ENCODE measurements around the gene RAB17.

DNA sequence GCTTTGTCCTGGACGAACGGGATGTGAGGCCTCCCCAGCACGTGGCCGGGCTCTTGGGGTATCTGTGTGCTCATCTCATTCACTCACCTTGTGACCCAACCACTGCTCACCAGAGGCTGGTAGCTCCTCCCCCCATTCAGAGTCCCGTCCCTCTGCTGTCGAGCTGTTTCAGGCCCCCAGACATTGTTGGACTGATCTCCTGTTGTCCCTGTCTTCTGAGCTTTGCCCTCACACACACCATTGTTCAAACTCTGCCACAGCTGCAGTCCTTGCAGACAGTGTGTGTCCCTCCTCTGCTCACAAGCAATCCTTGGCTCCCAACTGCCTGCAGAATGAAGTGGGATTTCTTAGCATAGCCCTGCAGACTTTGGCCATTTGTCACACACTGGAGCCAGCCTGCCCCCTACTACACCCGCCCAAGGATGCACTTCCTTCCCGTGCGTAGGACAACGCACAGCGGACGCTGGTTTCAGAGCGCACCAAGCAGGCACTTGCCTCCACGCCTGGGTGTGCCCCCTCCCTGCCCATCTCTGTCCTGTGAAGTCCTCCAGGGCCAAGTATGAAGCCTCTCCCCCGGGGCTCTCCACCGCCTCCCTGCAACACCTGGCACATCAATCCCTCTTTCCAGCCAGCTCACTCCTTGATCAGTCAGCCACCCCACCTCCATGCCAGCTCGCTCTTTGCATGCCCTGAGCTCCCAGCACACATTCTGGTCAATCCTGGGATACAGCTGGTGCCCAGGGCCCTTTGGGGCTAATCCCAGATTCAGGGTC, 40.7 kb downstream of the RAB17 start:
- TF ChIP-seq, protein P1, sequence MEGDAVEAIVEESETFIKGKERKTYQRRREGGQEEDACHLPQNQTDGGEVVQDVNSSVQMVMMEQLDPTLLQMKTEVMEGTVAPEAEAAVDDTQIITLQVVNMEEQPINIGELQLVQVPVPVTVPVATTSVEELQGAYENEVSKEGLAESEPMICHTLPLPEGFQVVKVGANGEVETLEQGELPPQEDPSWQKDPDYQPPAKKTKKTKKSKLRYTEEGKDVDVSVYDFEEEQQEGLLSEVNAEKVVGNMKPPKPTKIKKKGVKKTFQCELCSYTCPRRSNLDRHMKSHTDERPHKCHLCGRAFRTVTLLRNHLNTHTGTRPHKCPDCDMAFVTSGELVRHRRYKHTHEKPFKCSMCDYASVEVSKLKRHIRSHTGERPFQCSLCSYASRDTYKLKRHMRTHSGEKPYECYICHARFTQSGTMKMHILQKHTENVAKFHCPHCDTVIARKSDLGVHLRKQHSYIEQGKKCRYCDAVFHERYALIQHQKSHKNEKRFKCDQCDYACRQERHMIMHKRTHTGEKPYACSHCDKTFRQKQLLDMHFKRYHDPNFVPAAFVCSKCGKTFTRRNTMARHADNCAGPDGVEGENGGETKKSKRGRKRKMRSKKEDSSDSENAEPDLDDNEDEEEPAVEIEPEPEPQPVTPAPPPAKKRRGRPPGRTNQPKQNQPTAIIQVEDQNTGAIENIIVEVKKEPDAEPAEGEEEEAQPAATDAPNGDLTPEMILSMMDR (IDR thresholded peaks at IDR 0.05 in 2 of 3, conservative IDR thresholded peaks at IDR 0.05 in 1 of 3; ENCODE audit: borderline replicate concordance in 1 of 3, insufficient read depth in 1 of 3, low read depth in 2 of 3, low read length in 2 of 3) = no peak
- TF ChIP-seq SIN3A (IDR thresholded peaks at IDR 0.05; ENCODE audit: low read depth) (no peak), POLR2A (IDR thresholded peaks at IDR 0.05; ENCODE audit: borderline replicate concordance, extremely low read depth, insufficient read depth, insufficient read length) (no peak), POLR2AphosphoS5 (IDR thresholded peaks at IDR 0.05; ENCODE audit: low read depth, low read length) (no peak), ZNF274 (IDR thresholded peaks at IDR 0.05; ENCODE audit: low read depth, low read length) (no peak)
- TF ChIP-seq, protein P2, sequence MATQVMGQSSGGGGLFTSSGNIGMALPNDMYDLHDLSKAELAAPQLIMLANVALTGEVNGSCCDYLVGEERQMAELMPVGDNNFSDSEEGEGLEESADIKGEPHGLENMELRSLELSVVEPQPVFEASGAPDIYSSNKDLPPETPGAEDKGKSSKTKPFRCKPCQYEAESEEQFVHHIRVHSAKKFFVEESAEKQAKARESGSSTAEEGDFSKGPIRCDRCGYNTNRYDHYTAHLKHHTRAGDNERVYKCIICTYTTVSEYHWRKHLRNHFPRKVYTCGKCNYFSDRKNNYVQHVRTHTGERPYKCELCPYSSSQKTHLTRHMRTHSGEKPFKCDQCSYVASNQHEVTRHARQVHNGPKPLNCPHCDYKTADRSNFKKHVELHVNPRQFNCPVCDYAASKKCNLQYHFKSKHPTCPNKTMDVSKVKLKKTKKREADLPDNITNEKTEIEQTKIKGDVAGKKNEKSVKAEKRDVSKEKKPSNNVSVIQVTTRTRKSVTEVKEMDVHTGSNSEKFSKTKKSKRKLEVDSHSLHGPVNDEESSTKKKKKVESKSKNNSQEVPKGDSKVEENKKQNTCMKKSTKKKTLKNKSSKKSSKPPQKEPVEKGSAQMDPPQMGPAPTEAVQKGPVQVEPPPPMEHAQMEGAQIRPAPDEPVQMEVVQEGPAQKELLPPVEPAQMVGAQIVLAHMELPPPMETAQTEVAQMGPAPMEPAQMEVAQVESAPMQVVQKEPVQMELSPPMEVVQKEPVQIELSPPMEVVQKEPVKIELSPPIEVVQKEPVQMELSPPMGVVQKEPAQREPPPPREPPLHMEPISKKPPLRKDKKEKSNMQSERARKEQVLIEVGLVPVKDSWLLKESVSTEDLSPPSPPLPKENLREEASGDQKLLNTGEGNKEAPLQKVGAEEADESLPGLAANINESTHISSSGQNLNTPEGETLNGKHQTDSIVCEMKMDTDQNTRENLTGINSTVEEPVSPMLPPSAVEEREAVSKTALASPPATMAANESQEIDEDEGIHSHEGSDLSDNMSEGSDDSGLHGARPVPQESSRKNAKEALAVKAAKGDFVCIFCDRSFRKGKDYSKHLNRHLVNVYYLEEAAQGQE (IDR thresholded peaks at IDR 0.05; ENCODE audit: low read depth) = no peak
